A549 (cell line): ENCODE measurements around the gene LANCL2.

Experiments used
- BHLHE40 ChIP-seq: IDR thresholded peaks from 2 replicates; pipeline ENCODE4 v1.6.1; 2012; ENCODE audit warnings: low read depth, low read length, inconsistent platforms
- CBX8 ChIP-seq: fragments of 200-600 bp; sonication (generic); IDR thresholded peaks from 2 replicates; pipeline ENCODE4 v1.6.1; 2016
- CHD4 ChIP-seq: fragments of 200-600 bp; sonication (generic); IDR thresholded peaks from 2 replicates; pipeline ENCODE4 v1.6.1; 2016; ENCODE audit warnings: antibody characterized with exemption, mild to moderate bottlenecking, borderline replicate concordance
- CTCF ChIP-seq: fragments of >200 bp; sonication (Bioruptor Twin); formaldehyde crosslinking; IDR thresholded peaks from 3 replicates; pipeline ENCODE4 v1.5.1; 2016
- FOSL2 ChIP-seq, 2 experiments: fragments of 450-650 bp in 1 of 2; fragments of >200 bp in 1 of 2; sonication (Bioruptor Twin) in 1 of 2; formaldehyde crosslinking; IDR thresholded peaks; 2 replicates each; pipeline versions ENCODE4 v1.5.0 to v1.6.1; 2016 to 2020; ENCODE audit warnings: mild to moderate bottlenecking in 1 of 2, moderate library complexity in 1 of 2
- HDAC2 ChIP-seq: fragments of 200-600 bp; sonication (generic); IDR thresholded peaks from 2 replicates; pipeline ENCODE4 v1.6.1; 2016
- HMGXB4 ChIP-seq: fragments of 250-450 bp; sonication (Bioruptor Pico); IDR thresholded peaks from 2 replicates; pipeline ENCODE4 v1.5.0; 2021; ENCODE audit warnings: mild to moderate bottlenecking, moderate library complexity, borderline replicate concordance
- MAX ChIP-seq: IDR thresholded peaks from 2 replicates; pipeline ENCODE4 v1.6.1; 2012
- POLR2A ChIP-seq: IDR thresholded peaks from 2 replicates; pipeline ENCODE4 v1.6.1; 2012; ENCODE audit warnings: mild to moderate bottlenecking, low read length
- RARB ChIP-seq: fragments of 250-450 bp; sonication (Bioruptor Pico); IDR thresholded peaks from 2 replicates; pipeline ENCODE4 v1.8.0; 2021; ENCODE audit warnings: mild to moderate bottlenecking, moderate library complexity
- TFCP2L1 ChIP-seq: fragments of 250-450 bp; sonication (Bioruptor Pico); IDR thresholded peaks from 2 replicates; pipeline ENCODE4 v1.5.0; 2021; ENCODE audit warnings: mild to moderate bottlenecking

DNA sequence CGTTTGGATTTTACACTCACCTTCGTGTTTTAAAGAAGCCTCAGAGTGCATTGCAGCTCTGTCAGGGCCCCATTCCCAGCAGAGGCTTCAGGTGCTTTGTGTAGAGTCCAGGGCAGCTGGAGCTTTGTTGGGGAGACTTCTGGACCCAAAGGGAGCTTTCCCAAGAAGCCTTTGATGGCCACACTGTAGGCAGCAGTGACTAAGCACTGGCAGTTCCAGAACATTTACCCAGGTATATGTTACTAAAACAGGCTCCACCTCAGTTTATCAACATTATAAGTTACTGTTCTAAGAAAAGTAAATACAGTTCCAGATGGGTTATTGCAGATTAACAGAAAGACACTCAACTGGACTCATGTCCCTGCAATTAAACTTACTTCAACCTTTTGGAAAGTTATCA, 66.8 kb downstream of the LANCL2 start:
- TF ChIP-seq HDAC2 (no peak), CTCF (no peak), MAX (no peak), CBX8 (no peak), CHD4 (no peak), HMGXB4 (CRISPR knock-in tag) (no peak), TFCP2L1 (CRISPR knock-in tag) (no peak), FOSL2 (IDR thresholded peaks at IDR 0.05) (no peak), FOSL2 (CRISPR knock-in tag; IDR thresholded peaks at IDR 0.05) (no peak), BHLHE40 (no peak), POLR2A (no peak), RARB (CRISPR knock-in tag) (no peak)
